B cell (primary cell): Measurements from ENCODE around the gene PSEN1.

ENCODE experiments used
- CTCF ChIP-seq: fragments of 200-600 bp; IDR thresholded peaks from one replicate; pipeline ENCODE4 v1.8.0; 2022; ENCODE audit warnings: antibody characterized with exemption, mild to moderate bottlenecking
- EZH2 ChIP-seq: IDR thresholded peaks from 2 replicates; pipeline ENCODE4 v1.6.1; 2012; ENCODE audit warnings: borderline replicate concordance, low read depth, mild to moderate bottlenecking, moderate library complexity, low read length; ENCODE audit not compliant: insufficient read depth, poor library complexity, severe bottlenecking

GRCh38 chr14:73234029-73234428, 97.7 kb downstream of the PSEN1 start:
- no peak for TF ChIP-seq CTCF
- no peak for TF ChIP-seq EZH2
